Activated T-cell treated with anti-CD3 and anti-CD28 coated beads for 24 hours (primary cell): Measurements from ENCODE around the gene PSMA4.
"Not testable (repeated sequence)": the region's sequence is repeated elsewhere in the genome, so short reads cannot be mapped to it uniquely, and the experiment has no call there.

Source experiments
- DNase-seq: peaks from one replicate; pipeline ENCODE4 v3.0.0-alpha.2; 2020; ENCODE audit warnings: low read depth

Gene PSMA4

DNA sequence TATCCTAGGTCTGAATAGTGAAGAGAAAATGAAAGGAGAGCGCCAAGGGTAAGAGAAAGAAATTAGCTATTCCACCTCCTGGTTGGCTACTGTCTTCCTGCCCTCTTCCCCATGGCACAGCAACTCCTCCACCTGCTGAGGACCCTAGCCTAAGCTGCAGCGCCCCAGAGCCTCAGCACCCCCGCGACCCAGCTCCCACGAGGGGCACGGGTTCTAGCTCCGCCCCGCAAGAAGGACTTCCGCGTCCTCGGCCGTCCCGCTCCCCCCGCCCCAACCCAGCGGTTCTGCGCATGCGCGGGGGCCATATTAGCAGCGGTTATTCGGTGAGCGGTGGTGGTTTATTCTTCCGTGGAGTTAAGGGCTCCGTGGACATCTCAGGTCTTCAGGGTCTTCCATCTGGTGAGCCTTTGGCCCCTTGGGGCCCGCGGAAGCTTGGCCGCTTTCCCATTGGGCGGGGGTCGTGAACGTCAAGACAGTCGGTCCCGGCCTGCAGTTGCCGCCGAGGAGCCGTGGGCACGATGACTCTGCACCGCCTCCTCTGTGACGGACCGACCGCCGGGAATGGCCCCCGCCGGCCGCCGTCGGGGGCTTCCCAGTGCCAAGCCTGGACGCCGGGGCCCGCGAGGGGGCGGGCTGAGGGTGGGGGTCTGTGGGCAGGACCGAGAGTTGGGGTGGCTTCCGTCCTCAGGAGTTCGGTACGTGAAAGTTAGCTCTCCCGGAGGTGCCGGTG, at the start of gene PSMA4:
TSS of gene PSMA4 (plus strand) at position 304 of the 730 bp plus-strand sequence. CDS start 1,484 bp downstream, outside the sequence.
- DNase-seq = peak; percentile 94

DNA sequence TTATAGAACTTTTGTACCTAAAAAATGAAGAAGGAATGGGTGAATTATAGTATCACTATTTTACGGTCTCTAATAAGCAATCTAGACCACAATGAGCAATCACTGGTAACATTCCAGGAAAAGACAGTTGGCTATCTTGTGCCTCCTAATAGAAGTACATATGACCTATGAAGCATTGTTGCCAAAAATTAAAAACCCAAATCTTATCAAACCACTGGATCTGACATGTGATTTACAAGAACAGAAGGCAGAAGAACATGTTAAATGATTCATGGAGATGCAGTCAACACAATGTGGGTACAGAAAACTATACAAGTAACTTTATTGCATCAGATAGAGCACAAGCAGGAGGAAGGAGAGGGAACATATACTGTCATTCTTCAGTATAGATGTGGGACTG, 47.4 kb upstream of the PSMA4 start:
- DNase-seq = no peak

DNA sequence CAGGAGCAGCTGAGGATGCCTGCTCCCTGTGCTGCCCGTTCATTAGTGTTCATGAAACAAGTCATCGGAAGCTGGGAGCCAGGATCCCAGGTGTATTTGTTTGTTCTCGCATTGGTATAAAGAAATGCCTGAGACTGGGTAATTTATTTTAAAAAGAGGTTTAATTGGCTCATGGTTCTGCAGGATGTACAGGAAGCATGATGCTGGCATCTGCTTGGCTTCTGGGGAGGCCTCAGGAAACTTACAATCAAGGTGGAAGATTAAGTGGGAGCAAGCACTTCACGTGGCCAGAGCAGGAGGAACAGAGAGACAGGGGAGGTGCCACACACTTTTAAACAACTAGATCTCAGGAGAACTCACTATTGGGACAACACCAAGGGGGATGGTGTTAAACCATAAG, 38.4 kb upstream of the PSMA4 start:
- DNase-seq = no peak

DNA sequence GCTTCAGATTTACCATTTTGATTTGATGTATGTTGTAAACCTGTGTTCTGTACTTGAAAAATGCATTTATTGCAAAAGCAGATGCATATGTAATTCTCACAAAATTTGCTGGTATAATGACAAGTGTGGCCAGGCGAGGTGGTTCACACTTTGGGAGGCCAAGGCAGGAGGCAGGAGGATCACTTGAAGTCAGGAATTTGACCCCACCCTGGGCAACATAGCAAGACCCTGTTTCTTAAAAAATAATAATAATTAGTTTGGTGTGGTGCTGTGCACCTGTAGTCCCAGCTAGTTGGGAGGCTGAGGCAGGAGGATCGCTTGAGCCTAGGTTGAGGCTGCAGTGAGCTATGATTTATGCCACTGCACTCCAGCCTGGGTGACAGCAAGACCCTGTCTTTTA, 37.6 kb upstream of the PSMA4 start:
- DNase-seq = no peak

DNA sequence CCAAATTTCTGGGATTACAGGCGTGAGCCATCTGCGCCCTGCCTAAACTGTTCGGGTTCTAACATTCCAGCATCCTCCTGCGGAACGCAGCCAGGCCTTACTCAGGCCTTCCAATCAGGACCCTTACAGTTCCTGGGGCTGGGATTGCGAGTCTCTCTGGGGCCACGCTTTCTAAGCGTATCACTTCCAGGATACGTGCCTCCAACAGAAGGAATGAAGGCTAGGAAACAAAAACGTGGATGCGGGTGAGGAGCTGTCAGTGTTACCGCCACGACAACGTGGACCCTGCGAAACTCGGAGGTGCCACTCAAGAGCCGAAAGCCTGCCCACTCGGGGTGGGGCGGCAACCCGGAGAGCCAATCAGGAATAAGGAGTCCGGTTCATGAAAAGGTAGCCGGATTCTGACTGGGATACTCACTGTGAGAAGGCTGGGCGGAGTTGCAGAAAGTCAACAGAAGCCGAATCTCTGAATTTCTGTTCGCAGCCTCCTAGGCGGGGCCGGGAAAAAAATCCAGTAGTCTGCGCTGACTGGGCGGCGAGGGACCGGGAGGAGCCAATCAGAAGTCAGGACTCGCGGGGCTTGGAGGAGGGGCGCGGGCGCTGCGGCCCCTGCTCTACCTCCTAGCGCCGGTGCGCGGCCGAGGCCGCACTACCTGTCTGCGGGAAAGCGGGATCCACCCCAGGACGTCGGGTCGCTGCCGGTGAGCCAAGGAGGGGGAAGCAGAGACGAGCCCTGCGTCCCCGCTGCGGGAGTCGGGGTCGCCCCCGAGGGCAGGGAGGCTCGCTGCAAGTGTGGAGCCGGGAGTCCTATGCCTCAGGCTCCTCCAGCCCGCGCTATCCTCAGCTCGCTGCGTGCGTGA, 33.0 kb upstream of the PSMA4 start, which contains the start of gene HYKK:
TSS of gene HYKK (plus strand) at position 607 of the 860 bp plus-strand sequence. CDS start 5,512 bp downstream, outside the sequence.
- DNase-seq = peak; percentile 76

DNA sequence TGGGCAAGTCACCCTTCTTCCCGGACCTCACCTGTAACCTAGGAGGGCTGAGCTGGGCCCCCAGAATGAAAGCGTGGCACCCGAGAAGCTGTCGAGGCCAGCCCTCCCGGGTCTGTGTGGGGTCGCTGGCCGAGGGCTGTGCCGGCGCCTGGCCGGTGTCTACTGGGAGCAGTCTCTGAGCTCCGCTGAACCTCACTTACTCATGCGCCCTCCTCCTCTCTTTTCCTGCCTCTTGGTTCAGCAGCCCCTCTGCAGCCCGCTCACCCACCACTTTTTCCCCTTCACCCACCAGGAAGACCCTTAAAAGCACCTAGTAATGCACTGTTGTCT, 32.4 kb upstream of the PSMA4 start:
- no peak for DNase-seq

DNA sequence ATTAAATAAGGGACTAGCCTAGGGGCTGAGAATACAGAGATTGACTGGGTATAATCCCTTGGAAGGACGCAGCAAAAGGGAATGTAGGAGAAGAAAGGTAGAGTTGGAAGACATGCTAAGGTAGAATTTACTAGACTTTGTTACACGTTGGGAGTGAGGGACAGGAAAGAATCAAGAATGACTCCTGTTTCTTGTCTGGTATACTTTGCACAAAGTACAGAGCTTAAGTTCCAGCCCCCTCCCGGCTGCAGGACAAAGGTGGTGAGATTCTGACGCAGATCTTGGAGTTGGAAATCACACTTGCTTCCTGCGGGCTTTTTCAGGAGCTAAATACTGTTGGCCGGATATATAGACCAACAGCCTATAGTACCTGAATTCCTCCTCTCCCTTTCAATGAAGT, 32.0 kb upstream of the PSMA4 start:
- DNase-seq = no peak

DNA sequence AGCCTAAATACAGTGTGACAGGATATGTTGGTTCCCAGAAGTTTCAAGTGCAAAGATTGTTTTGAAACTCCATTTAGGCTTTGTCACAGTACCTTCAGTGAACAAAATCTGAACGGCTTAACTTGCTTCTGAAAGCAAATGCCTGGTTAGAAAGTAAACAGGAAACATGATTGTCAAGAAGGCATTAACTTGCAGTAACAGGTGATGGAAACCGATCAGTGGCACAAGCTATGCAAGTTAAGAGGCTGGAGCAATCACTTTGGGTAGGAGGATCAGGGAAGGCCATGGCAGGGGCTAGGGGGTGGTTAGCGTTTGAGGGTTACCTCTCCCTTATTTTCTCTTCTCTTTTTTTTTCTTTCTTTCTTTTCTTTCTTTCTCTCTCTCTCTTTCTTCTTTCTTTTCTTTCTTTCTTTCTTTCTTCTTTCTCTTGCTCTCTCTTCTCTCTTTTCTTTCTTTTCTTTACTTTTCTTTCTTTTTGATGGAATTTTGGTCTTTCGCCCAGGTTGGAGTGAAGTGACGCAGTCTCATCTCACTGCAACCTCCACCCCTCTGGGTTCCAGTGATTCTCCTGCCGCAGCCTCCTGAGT, 30.4 kb upstream of the PSMA4 start:
- no peak for DNase-seq

DNA sequence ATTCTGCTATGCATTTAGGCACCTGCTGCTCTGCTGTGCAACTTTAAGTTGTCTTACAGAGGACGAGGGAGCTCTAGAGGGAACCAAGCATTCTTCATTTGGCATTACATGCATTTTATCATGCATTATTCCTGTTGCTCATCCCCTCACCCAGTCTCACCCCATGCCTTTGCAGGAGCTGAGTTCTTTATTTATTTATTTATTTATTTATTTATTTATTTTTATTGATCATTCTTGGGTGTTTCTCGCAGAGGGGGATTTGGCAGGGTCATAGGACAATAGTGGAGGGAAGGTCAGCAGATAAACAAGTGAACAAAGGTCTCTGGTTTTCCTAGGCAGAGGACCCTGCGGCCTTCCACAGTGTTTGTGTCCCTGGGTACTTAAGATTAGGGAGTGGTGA, 20.2 kb upstream of the PSMA4 start:
- not testable (repeated sequence) for DNase-seq

DNA sequence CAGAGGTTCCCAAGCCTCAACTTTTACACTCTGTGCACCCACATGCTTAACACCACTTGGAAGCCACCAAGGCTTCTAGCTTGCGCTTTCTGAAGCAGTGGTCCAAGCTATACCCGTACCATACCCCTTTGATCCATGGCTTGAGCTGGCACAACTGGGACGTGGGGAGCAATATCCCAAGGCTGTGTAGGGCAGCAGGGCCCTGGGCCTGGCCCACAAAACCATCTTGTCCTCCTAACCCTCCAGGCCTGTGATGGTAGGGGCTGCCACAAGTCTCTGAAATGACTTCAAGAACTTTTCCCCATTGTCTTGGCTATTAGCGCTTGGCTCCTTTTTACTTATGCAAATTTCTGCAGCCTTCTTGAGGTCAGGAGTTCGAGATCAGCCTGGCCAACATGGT, 16.0 kb upstream of the PSMA4 start:
- DNase-seq = no peak

DNA sequence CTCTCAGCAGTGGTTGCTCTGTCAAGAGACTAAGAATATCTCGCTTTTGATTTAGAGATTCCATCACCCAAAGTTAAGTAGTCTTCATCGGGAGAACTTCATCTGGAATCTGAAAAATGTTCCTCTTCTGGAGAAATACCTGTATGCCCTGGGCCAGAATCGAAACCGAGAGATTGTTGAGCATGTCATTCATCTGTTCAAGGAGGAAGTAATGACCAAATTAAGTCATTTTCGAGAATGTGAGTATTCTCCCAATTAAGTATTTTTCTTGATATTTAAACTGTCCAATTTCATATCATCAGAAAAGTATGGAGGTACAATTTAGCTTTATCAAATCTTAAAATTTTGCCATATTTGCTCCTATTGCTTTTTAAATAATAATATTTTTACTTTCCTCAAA, 12.9 kb upstream of the PSMA4 start:
- no peak for DNase-seq

DNA sequence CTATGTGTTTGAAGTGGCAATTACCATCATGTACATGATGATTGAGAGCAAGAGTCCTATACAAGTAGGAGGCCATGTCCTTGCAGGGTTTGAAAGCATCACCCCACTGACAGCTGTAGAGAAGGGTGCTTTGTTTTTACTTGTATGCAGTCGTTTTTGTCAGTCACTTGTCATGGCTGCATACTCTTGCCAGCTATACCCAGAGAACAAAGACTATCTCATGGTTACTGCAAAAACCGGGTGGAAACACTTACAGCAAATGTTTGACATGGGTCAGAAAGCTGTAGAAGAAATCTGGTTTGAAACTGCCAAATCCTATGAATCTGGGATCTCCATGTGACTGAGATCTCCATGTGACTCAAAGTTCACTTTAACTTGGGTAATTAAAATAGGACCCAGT, 6.9 kb upstream of the PSMA4 start:
- DNase-seq = no peak

DNA sequence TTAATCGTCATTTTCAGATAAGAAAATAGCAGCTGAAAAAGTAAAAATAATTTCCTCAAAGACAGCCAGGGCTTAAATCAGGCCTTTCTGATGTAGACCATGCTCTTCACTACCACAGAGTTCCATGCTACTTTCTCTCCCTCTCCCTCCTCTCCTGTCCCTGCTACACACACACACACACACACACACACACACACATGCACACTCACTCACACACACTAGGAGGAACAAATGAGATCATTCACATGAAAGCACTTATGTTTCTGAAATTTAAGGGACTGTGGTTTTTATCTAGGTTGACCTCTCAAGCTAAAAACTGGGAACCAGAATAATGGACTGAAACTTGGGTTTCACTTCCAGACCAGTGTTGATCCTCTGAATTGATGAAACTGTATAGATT, 4.1 kb upstream of the PSMA4 start:
- no peak for DNase-seq

DNA sequence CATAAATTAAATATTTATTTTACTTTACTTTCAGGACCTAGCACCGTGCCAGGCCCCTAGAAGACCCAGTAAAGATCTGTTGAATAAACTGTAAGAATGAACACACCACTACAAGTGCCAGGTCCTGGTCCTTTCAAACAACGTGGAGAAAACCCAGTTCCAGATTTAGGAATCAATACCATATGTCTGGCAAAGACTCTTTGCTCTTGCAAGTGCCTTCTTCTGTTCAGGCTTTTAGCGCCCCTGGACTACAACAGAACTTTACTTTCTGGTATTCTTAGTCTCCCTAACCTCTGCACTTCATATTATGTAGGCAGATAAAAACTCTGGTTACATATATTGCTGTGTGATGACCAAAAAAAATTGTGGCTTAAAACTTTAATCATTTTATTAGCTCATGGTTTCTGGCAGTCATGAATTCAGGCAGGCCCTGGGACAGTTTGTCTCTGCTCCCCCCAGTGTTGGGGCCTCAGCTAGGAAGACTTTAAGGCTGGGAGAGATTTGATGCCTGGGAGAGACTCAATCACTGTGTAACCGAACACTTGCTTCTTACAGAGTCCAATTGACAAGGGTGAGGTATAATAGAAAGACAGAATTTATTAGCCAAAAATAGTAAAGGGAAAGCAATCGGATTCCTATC, 2.9 kb upstream of the PSMA4 start:
- DNase-seq = no peak

DNA sequence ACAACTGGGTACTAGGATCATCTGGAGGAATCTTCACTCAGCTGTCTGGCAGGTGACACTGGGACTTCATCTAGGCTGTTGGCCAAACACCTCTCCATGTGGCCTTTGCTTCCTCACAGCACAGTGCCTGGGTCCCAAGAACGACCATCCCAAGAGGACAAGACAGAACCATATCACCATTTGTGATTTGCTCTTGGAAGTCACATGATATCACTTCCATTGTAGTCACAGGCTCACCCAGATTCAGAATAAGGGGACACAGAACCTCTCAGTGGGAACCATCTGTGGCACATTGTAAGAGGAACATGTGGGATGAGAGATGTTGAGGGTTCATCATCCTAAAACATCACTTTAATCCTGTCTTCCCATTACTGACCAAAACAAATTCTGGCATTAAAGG, 1.9 kb upstream of the PSMA4 start:
- no peak for DNase-seq

DNA sequence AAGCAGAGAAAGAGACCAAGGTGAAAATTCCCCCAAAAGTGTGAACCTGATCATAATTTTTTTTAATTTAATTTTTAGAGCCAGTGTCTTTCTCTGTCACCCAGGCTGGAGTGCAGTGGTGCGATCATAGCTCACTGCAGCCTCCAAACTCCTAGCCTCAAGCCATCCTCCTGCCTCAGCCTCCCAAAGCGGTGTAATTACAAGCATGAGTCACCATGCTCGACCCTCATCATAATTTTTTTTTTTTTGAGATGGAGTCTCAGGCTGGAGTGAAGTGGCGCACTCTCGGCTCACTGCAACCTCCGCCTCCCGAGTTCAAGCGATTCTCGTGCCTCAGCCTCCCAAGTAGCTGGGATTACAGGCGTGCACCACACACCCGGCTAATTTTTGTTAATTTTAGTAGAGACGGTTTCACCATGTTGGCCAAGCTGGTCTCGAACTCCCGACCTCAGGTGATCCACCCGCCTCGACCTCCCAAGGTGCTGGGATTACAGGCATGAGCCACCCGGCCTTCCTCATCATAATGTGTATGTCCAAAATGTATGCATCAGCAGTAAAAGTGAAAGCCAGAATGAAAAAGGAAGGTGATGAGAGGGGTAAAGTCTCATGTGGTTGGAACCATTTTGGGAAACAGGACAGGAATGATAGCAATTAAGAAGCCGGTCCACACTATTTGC, 642 bp upstream of the PSMA4 start:
- not testable (repeated sequence) for DNase-seq

DNA sequence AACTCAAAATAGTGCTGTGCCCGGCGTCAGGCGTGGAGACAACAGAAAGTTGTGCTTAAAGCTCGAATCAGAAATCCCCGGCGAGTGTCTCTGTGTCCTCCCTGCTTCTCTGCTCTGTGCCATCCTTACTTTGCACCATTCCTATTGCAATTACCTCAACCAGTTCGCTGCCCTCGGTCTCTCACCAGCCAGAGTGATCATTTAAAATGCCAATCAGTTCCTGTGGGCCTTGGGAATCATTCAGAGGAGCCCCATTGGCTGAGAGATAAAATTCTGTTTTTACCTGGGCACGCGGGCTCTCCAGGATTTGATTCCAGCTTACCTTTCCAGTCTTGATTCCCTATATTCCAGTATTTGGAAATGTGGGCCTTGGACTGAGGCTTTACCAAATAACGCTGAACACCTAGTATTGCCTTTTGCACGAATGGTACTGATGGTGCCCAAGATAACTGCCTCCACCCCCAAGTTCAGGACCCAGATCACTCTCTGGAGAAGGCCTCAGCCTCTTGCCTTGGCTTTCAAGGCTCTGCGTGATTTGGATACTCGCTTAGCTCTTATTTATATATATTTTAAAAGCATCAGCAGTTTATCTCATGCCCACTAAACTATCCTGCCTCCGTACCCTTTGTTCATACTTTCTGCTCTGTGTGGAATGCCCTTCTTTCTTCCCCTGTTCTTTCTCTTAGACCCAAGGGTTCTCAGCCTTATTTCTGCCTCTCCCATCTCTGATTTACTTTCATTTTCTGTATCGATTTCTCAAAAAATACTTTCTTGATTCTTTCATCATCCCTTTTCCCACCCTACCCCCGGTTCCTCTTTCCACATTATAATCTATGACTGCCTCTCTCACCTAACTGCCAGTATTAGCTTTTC, 863 bp downstream of the PSMA4 start:
- peak; percentile 10 for DNase-seq

DNA sequence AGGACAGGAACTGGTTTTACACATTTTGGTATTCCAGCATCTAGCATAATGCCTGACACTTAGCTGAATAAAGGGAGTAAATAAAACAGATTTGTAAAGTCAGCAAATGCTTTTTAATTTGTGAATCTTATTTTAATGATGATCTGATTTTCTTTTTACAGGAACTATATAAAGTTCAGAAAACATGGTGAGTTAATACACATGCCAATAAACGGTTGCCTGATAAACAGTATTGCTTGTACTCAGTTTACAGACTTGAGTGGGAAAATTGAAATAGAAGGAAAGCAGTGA, 1.4 kb downstream of the PSMA4 start:
- no peak for DNase-seq

DNA sequence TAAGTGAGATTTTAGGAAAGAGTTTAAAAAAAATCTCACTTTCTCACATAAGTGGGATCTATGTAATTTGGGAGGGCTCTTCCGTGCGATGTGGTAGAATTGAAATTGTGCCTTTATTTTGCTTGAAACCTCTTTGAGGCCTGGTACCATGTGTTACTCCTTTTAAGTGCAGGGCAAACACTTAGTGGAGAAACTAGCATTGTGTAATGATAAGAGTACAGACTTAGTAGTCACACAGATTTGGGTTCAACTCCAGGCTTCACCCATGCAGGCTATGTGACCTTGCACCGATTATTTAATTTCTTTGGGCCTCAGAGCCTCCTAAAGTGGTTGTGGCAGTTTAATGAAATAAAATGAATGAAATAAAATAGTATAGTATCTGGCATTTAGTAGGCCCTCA, 2.4 kb downstream of the PSMA4 start:
- no peak for DNase-seq

DNA sequence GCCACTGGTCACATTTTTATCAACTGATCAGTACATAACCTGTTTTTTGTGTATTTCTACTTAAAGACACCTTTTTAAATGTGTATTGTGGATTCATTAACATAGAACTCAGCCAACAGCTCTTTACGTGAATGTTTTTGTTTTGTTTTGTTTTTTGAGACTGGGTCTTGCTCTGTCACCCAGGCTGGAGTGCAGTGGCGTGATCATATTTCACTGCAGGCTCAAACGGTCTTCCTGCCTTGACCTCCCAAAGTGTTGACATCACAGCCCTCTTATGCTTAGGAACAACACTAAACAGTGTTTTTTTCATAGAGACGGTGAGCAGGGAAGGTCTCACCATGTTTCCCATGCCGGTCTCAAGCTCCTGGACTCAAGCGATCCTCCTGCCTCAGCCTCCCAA, 9.9 kb downstream of the PSMA4 start:
- DNase-seq = no peak

DNA sequence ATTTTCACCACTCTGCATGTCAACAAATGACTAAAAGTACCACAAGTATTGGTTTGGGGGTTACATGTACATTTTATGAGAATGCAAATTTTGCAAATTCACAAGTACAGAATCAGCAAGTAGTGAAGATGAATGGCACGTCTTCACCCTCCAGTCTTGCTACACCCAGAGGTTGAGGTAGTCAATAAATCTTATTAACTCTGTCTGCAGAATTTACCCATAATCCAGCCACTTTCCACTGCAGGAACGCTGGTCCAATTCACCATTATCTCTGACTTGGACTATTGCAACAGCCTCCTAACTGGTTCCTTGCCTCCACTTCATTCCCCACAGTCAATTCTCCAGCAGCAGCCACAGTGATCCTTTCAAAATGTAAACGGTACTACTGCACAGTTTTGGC, 10.6 kb downstream of the PSMA4 start:
- no peak for DNase-seq
